Natural killer cell (primary cell): ENCODE results near the gene MED28. TPM values are rescaled to one million over a fixed set of nuclear protein-coding genes. Genes with fewer than 3 reads are reported as not detected.
"Not testable (repeated sequence)": the region's sequence is repeated elsewhere in the genome, so short reads cannot be mapped to it uniquely, and the experiment has no call there.

Source experiments
- ATAC-seq, 3 donors: fragments of 150-1000 bp in 2 of 3; fragments of 200-7000 bp in 1 of 3; cut with Tn5 transposase; 1 replicate in 1 of 3; 2 replicates in 2 of 3; pipeline ENCODE4 v1.10.0; 2021; ENCODE audit warnings: mild to moderate bottlenecking in 2 of 3, moderate library complexity in 2 of 3
- DNase-seq, 2 donors: peaks; one replicate each; pipeline versions ENCODE4 v3.0.0 to v3.0.0-alpha.2; 2013 to 2021; ENCODE audit warnings: mixed read lengths in 1 of 2
- H3K27ac ChIP-seq: one replicate; pipeline ENCODE4 v1.5.1; 2013; ENCODE audit warnings: mild to moderate bottlenecking, low read length
- H3K27me3 ChIP-seq: one replicate; pipeline ENCODE4 v1.6.1; 2013; ENCODE audit warnings: low read length; ENCODE audit not compliant: control insufficient read depth, insufficient read depth
- H3K36me3 ChIP-seq: one replicate; pipeline ENCODE4 v1.6.1; 2013; ENCODE audit warnings: low read length; ENCODE audit not compliant: control insufficient read depth, insufficient read depth
- H3K4me1 ChIP-seq: one replicate; pipeline ENCODE4 v1.6.1; 2013; ENCODE audit warnings: low read length; ENCODE audit not compliant: control insufficient read depth, insufficient read depth
- H3K4me3 ChIP-seq: one replicate; pipeline ENCODE4 v1.5.1; 2013; ENCODE audit warnings: low read length
- H3K9me3 ChIP-seq: one replicate; pipeline ENCODE4 v1.6.1; 2013; ENCODE audit warnings: low read length; ENCODE audit not compliant: control insufficient read depth, insufficient read depth
- H3K27ac Mint-ChIP-seq, 2 donors: one replicate each; pipeline ENCODE4 v1.8.0; 2022; ENCODE audit warnings: mild to moderate bottlenecking in 2 of 2, mixed read lengths in 2 of 2, moderate library complexity in 1 of 2
- H3K27me3 Mint-ChIP-seq, 2 donors: one replicate each; pipeline ENCODE4 v1.8.0; 2022; ENCODE audit warnings: low read depth in 2 of 2, mixed read lengths in 2 of 2
- H3K36me3 Mint-ChIP-seq: one replicate; pipeline ENCODE4 v1.8.0; 2022; ENCODE audit warnings: mixed read lengths
- H3K4me1 Mint-ChIP-seq, 2 donors: one replicate each; pipeline ENCODE4 v1.8.0; 2022; ENCODE audit warnings: mixed read lengths in 2 of 2
- H3K4me3 Mint-ChIP-seq: one replicate; pipeline ENCODE4 v1.8.0; 2022; ENCODE audit warnings: mild to moderate bottlenecking, moderate library complexity, mixed read lengths
- H3K9me3 Mint-ChIP-seq, 2 donors: one replicate each; pipeline ENCODE4 v1.8.0; 2022; ENCODE audit warnings: mixed read lengths in 2 of 2
- CTCF ChIP-seq: fragments of 200-600 bp; IDR thresholded peaks from one replicate; pipeline ENCODE4 v1.8.0; 2022; ENCODE audit warnings: antibody characterized with exemption
- WGBS: methylation state at CpG from one replicate; pipeline ENCODE4 v1.1.7; 2013; ENCODE audit warnings: missing lambda C conversion rate; ENCODE audit not compliant: insufficient coverage; 5-methylcytosine and 5-hydroxymethylcytosine counted together
- intact Hi-C: fragments of 100-400 bp; cut with micrococcal nuclease; formaldehyde crosslinking; loops from one replicate; pipeline ENCODE4 v1.14.2; 2022
- total RNA-seq, 4 donors: library from RNA; stranded (reverse); fragments of 120-200 nt in 1 of 4; gene quantifications; one replicate each; pipeline versions ENCODE4 v1.2.3 to v1.2.4, GENCODE V29; 2013 to 2022

The MED28 gene
- total RNA-seq, 3 donors from 2014 or later (not counting 1 experiment from before 2014, with no cell fraction given): 44.8 to 63.3 (median 51.1) TPM

GRCh38 chr4:17574206-17574605 lies 40.2 kb upstream of the MED28 start:
- no peaks in the 10 kb centered on the region for H3K27me3 Mint-ChIP-seq
- no peaks in the 10 kb centered on the region for H3K36me3 Mint-ChIP-seq
- no peak for TF ChIP-seq CTCF
- H3K9me3 Mint-ChIP-seq: no peaks in the 10 kb centered on the region
- intact Hi-C loops: no loop called here
- no peak overlapping the region for H3K27ac ChIP-seq
- WGBS: 100% methylated on average over 4 of the region's 4 CpGs
- peaks cover 19% of the 10 kb centered on the region for H3K4me1 ChIP-seq
- peak overlapping the region in 1 of 2 donors; percentile 41 for H3K27ac Mint-ChIP-seq
- ATAC-seq (no peak), DNase-seq (no peak)
- no peaks in the 10 kb centered on the region for H3K27me3 ChIP-seq
- H3K4me1 Mint-ChIP-seq: peaks cover 19 to 24% of the 10 kb centered on the region in 2 donors
- no peaks in the 10 kb centered on the region for H3K9me3 ChIP-seq
- no peaks in the 10 kb centered on the region for H3K36me3 ChIP-seq
- no peak overlapping the region for H3K4me3 ChIP-seq
- H3K4me3 Mint-ChIP-seq: peak overlapping the region; percentile 32

- not testable (repeated sequence) for H3K27ac ChIP-seq, H3K9me3 Mint-ChIP-seq, ATAC-seq, H3K27me3 Mint-ChIP-seq, H3K4me3 Mint-ChIP-seq, H3K9me3 ChIP-seq, DNase-seq, H3K36me3 Mint-ChIP-seq, H3K4me3 ChIP-seq, H3K36me3 ChIP-seq, H3K27ac Mint-ChIP-seq, H3K27me3 ChIP-seq
- H3K4me1 ChIP-seq: peaks cover 19% of the 10 kb centered on the region
- peaks cover 20 to 24% of the 10 kb centered on the region in 2 donors for H3K4me1 Mint-ChIP-seq
- intact Hi-C loops: loop anchor here (5.0 kb wide), 1 partner anchor 1818 kb away; no protein-coding TSS in a partner anchor
- 97% methylated on average over 12 of the region's 12 CpGs for WGBS
These were observed 39.3 kb upstream of the MED28 start for GRCh38 chr4:17575177-17575576.

- peaks cover 19% of the 10 kb centered on the region for H3K4me1 ChIP-seq
- Mint-ChIP-seq H3K4me3 (peak within 1 kb of the TSS; percentile 96), H3K4me1 (peaks cover 20 to 24% of the 10 kb centered on the region in 2 donors), H3K9me3 (no peaks in the 10 kb centered on the region), H3K36me3 (no peaks in the 10 kb centered on the region), H3K27me3 (no peaks in the 10 kb centered on the region), H3K27ac (peak within 1 kb of the TSS; percentile 97 to 98)
- DNase-seq: peak; percentile 99 to 100
- TF ChIP-seq CTCF: no peak
- intact Hi-C loops: loop anchor here (1.0 to 5.0 kb wide), 4 partner anchors 37 to 1820 kb away; partner anchors contain the start of genes DCAF16, LCORL, MED28 and NCAPG
- H3K9me3 ChIP-seq: no peaks in the 10 kb centered on the region
- H3K36me3 ChIP-seq: peaks cover 15% of the 10 kb centered on the region
- H3K27me3 ChIP-seq: no peaks in the 10 kb centered on the region
- ATAC-seq: peak; percentile 85 to 96 (median 87)
- peak within 1 kb of the TSS; percentile 86 for H3K4me3 ChIP-seq
- WGBS: under 1% methylated on average over 91 of the region's 91 CpGs
- H3K27ac ChIP-seq: peak within 1 kb of the TSS; percentile 96
These were observed 37.3 kb upstream of the MED28 start, which contains the start of gene LAP3 for GRCh38 chr4:17576932-17577664. Gene LAP3 (plus strand): TSS chr4:17577198. CDS start chr4:17577466, 268 bp downstream.

- peak; percentile 0 to 5 (median 1) for ATAC-seq
- WGBS: 5% methylated on average over 33 of the region's 33 CpGs
- H3K36me3 Mint-ChIP-seq: no peaks in the 10 kb centered on the region
These were observed 36.6 kb upstream of the MED28 start for GRCh38 chr4:17577665-17578481.

More at GRCh38 chr4:17577665-17578481, 36.6 kb upstream of the MED28 start:
- H3K9me3 ChIP-seq: no peaks in the 10 kb centered on the region
- no peak for TF ChIP-seq CTCF
- Mint-ChIP-seq H3K9me3 (no peaks in the 10 kb centered on the region), H3K4me3 (peak overlapping the region; percentile 96), H3K27ac (peak overlapping the region; percentile 97 to 98), H3K27me3 (no peaks in the 10 kb centered on the region), H3K4me1 (peaks cover 20 to 24% of the 10 kb centered on the region in 2 donors)
- no peaks in the 10 kb centered on the region for H3K27me3 ChIP-seq
- peak overlapping the region; percentile 86 for H3K4me3 ChIP-seq
- peak; percentile 19 to 34 for DNase-seq
- peaks cover 23% of the 10 kb centered on the region for H3K36me3 ChIP-seq
- intact Hi-C loops: loop anchor here (1.0 to 5.0 kb wide), 4 partner anchors 36 to 1821 kb away; partner anchors contain the start of genes DCAF16, LCORL, MED28 and NCAPG
- H3K27ac ChIP-seq: peak overlapping the region; percentile 96
- H3K4me1 ChIP-seq: peaks cover 19% of the 10 kb centered on the region
